B cell (primary cell): Measurements from ENCODE around the gene FKBP6. TPM values are rescaled to one million over a fixed set of nuclear protein-coding genes. Genes with fewer than 3 reads are reported as not detected.

Experiments used
- ATAC-seq: fragments of 200-7000 bp; cut with Tn5 transposase; one replicate; pipeline ENCODE4 v1.10.0; 2021; ENCODE audit warnings: low read depth, mild to moderate bottlenecking, moderate number of reproducible peaks, moderate library complexity
- CTCF ChIA-PET: fragments of 350-600 bp; sonication (Branson Sonifier 250); formaldehyde crosslinking; loops from one replicate; lab custom pipeline; 2021; ENCODE audit warnings: antibody characterized with exemption, inconsistent platforms; lab: Charles Lee
- POLR2A ChIA-PET: fragments of 350-600 bp; sonication (Branson Sonifier 250); formaldehyde crosslinking; loops from one replicate; lab custom pipeline; 2021; ENCODE audit warnings: antibody characterized with exemption; lab: Charles Lee
- DNase-seq: peaks from one replicate; pipeline ENCODE4 v3.0.0; 2013
- H2AFZ ChIP-seq: 2 replicates; pipeline ENCODE4 v1.6.1; 2012; ENCODE audit warnings: mild to moderate bottlenecking, low read depth, low read length; ENCODE audit not compliant: insufficient read depth, poor library complexity, severe bottlenecking
- H3K27ac ChIP-seq, 2 donors: 1 replicate in 1 of 2; 2 replicates in 1 of 2; pipeline ENCODE4 v1.5.1; 2012 to 2013; ENCODE audit warnings: low read length in 2 of 2, mild to moderate bottlenecking in 2 of 2, moderate library complexity in 1 of 2
- H3K27me3 ChIP-seq, 4 experiments: fragments of 200-600 bp in 1 of 4; sonication (generic) in 1 of 4; replicated peaks in 1 of 4; 1 replicate in 2 of 4; 2 replicates in 2 of 4; pipeline versions ENCODE4 v1.6.1 to v1.7.0; 2013 to 2016; ENCODE audit warnings: low read length in 3 of 4, mild to moderate bottlenecking in 2 of 4, mixed read lengths in 1 of 4, moderate library complexity in 1 of 4; ENCODE audit not compliant: insufficient read depth in 4 of 4, control insufficient read depth in 3 of 4; ENCODE audit errors: control extremely low read depth in 1 of 4
- H3K36me3 ChIP-seq, 2 experiments: replicated peaks in 1 of 2; 1 replicate in 1 of 2; 2 replicates in 1 of 2; pipeline versions ENCODE4 v1.6.1 to v1.7.1; 2013; ENCODE audit warnings: low read length in 1 of 2; ENCODE audit not compliant: insufficient read depth in 2 of 2, control insufficient read depth in 1 of 2; ENCODE audit errors: control extremely low read depth in 1 of 2, extremely low read depth in 1 of 2
- H3K4me1 ChIP-seq, 2 donors: fragments of 200-600 bp in 1 of 2; sonication (generic) in 1 of 2; 1 replicate in 1 of 2; 2 replicates in 1 of 2; pipeline versions ENCODE4 v1.5.1 to v1.6.1; 2013 to 2017; ENCODE audit warnings: low read length in 2 of 2; ENCODE audit not compliant: control insufficient read depth in 2 of 2, insufficient read depth in 2 of 2
- H3K4me2 ChIP-seq: replicated peaks from 2 replicates; pipeline ENCODE3; 2012; ENCODE audit warnings: mild to moderate bottlenecking, low read depth, low read length; ENCODE audit not compliant: poor library complexity, severe bottlenecking
- H3K4me3 ChIP-seq, 5 experiments: fragments of 200-600 bp in 1 of 5; sonication (generic) in 1 of 5; 1 replicate in 3 of 5; 2 replicates in 2 of 5; pipeline versions ENCODE4 v1.5.1 to v1.7.0; 2011 to 2016; ENCODE audit warnings: low read length in 4 of 5, mild to moderate bottlenecking in 4 of 5, low read depth in 2 of 5, control low read depth in 1 of 5, moderate library complexity in 1 of 5; ENCODE audit not compliant: insufficient read depth in 1 of 5; ENCODE audit errors: control extremely low read depth in 1 of 5, extremely low read depth in 1 of 5
- H3K79me2 ChIP-seq: fragments of 200-600 bp; sonication (generic); one replicate; pipeline ENCODE4 v1.6.0; 2016; ENCODE audit warnings: low read length; ENCODE audit not compliant: control insufficient read depth, insufficient read depth
- H3K9ac ChIP-seq: fragments of 200-600 bp; sonication (generic); 2 replicates; pipeline ENCODE4 v1.6.1; 2017; ENCODE audit warnings: mild to moderate bottlenecking, low read length, moderate library complexity
- H3K9me3 ChIP-seq, 3 donors: one replicate each; pipeline versions ENCODE4 v1.6.1 to v1.7.1; 2013; ENCODE audit warnings: low read length in 2 of 3; ENCODE audit not compliant: control insufficient read depth in 2 of 3, insufficient read depth in 1 of 3; ENCODE audit errors: control extremely low read depth in 1 of 3
- H4K20me1 ChIP-seq: 2 replicates; pipeline ENCODE4 v1.6.0; 2012; ENCODE audit warnings: mild to moderate bottlenecking, low read length; ENCODE audit not compliant: insufficient read depth, control insufficient read depth, poor library complexity, severe bottlenecking
- H3K27ac Mint-ChIP-seq: one replicate; pipeline ENCODE4 v1.8.0; 2021; ENCODE audit warnings: mixed read lengths
- H3K27me3 Mint-ChIP-seq: one replicate; pipeline ENCODE4 v1.8.0; 2021; ENCODE audit warnings: mixed read lengths
- H3K4me1 Mint-ChIP-seq: one replicate; pipeline ENCODE4 v1.8.0; 2021; ENCODE audit warnings: mixed read lengths
- H3K4me3 Mint-ChIP-seq: one replicate; pipeline ENCODE4 v1.8.0; 2021; ENCODE audit warnings: mixed read lengths
- H3K9me3 Mint-ChIP-seq: one replicate; pipeline ENCODE4 v1.8.0; 2022; ENCODE audit warnings: mixed read lengths; ENCODE audit not compliant: insufficient read depth
- CTCF ChIP-seq: fragments of 200-600 bp; IDR thresholded peaks from one replicate; pipeline ENCODE4 v1.8.0; 2022; ENCODE audit warnings: antibody characterized with exemption, mild to moderate bottlenecking
- EZH2 ChIP-seq: IDR thresholded peaks from 2 replicates; pipeline ENCODE4 v1.6.1; 2012; ENCODE audit warnings: borderline replicate concordance, low read depth, mild to moderate bottlenecking, moderate library complexity, low read length; ENCODE audit not compliant: insufficient read depth, poor library complexity, severe bottlenecking
- WGBS: methylation state at CpG from one replicate; pipeline ENCODE4 v1.1.5; 2013; ENCODE audit warnings: missing lambda C conversion rate; ENCODE audit not compliant: insufficient coverage; 5-methylcytosine and 5-hydroxymethylcytosine counted together
- intact Hi-C: fragments of 100-400 bp; cut with micrococcal nuclease; formaldehyde crosslinking; loops from one replicate; pipeline ENCODE4 v1.10.0; 2022
- polyA plus RNA-seq: library from polyadenylated mRNA; depleted of rRNA; stranded (reverse); fragments of >200 nt; gene quantifications from 2 replicates; pipeline ENCODE4 v1.2.3, GENCODE V29; 2012
- total RNA-seq, 2 donors: library from RNA; stranded (reverse); fragments of 120-200 nt in 1 of 2; gene quantifications; 1 replicate in 1 of 2; 2 replicates in 1 of 2; pipeline versions ENCODE4 v1.2.3 to v1.2.4, GENCODE V29; 2013 to 2022

FKBP6 gene
- total and polyA plus RNA-seq, 2 donors (not counting 1 experiment from before 2014, with no cell fraction given) = not detected

- no peak overlapping the region for H3K9ac ChIP-seq
- H3K79me2 ChIP-seq = no peaks in the 10 kb centered on the region
- H3K27me3 Mint-ChIP-seq = peaks cover 10% of the 10 kb centered on the region
- H3K36me3 ChIP-seq = no peaks in the 10 kb centered on the region
- no peaks in the 10 kb centered on the region for H3K27me3 ChIP-seq
- H3K9me3 Mint-ChIP-seq = peaks cover 4% of the 10 kb centered on the region
- H3K4me2 ChIP-seq = no peak overlapping the region
- no peak overlapping the region for H3K27ac Mint-ChIP-seq
- TF ChIP-seq EZH2 (no peak), CTCF (no peak)
- DNase-seq (no peak), ATAC-seq (no peak)
- no peaks in the 10 kb centered on the region for H3K4me1 Mint-ChIP-seq
- H4K20me1 ChIP-seq = no peaks in the 10 kb centered on the region
- ChIA-PET CTCF (no interaction called here), POLR2A (no interaction called here)
- no peak overlapping the region for H3K4me3 Mint-ChIP-seq
- peaks cover 0 to 4% (median 0%) of the 10 kb centered on the region in 3 donors for H3K9me3 ChIP-seq
- no peak overlapping the region for H2AFZ ChIP-seq
- 86% methylated on average over 4 of the region's 6 CpGs for WGBS
- intact Hi-C loops = no loop called here
- H3K27ac ChIP-seq = no peak overlapping the region
- H3K4me1 ChIP-seq = no peaks in the 10 kb centered on the region
- no peak overlapping the region for H3K4me3 ChIP-seq
Measured at GRCh38 chr7:73349763-73350162, 21.8 kb downstream of the FKBP6 start.

GRCh38 chr7:73350306-73351068 lies 22.5 kb downstream of the FKBP6 start:
- H3K27ac ChIP-seq = no peak overlapping the region
- H3K27me3 ChIP-seq = no peaks in the 10 kb centered on the region
- no peak overlapping the region for H3K27ac Mint-ChIP-seq
- no peak overlapping the region for H3K9ac ChIP-seq
- H3K9me3 ChIP-seq = peaks cover 0 to 4% (median 0%) of the 10 kb centered on the region in 3 donors
- H3K4me1 ChIP-seq = no peaks in the 10 kb centered on the region
- H3K4me1 Mint-ChIP-seq = no peaks in the 10 kb centered on the region
- H3K4me2 ChIP-seq = no peak overlapping the region
- TF ChIP-seq CTCF (no peak), EZH2 (no peak)
- no peak overlapping the region for H2AFZ ChIP-seq
- DNase-seq = no peak
- ATAC-seq = no peak
- ChIA-PET CTCF (no interaction called here), POLR2A (no interaction called here)
- H3K9me3 Mint-ChIP-seq = peaks cover 4% of the 10 kb centered on the region
- intact Hi-C loops = no loop called here
- no peak overlapping the region for H3K4me3 Mint-ChIP-seq
- H3K27me3 Mint-ChIP-seq = peaks cover 8% of the 10 kb centered on the region
- no peaks in the 10 kb centered on the region for H3K79me2 ChIP-seq
- WGBS = 95% methylated on average over 5 of the region's 12 CpGs
- no peaks in the 10 kb centered on the region for H4K20me1 ChIP-seq
- no peaks in the 10 kb centered on the region for H3K36me3 ChIP-seq
- no peak overlapping the region for H3K4me3 ChIP-seq
